RWPE2 (cell line): ENCODE measurements around the gene APLN.
A peak's percentile ranks its signal among the peaks of the same experiment; 100 is the strongest.

ENCODE experiments used
- ATAC-seq: fragments of 200-7000 bp; cut with Tn5 transposase; 3 replicates; pipeline ENCODE4 v1.9.1; 2021; ENCODE audit warnings: low read depth
- DNase-seq: peaks from one replicate; pipeline ENCODE4 v3.0.0-alpha.2; 2020; ENCODE audit warnings: low spot score
- H3K27ac ChIP-seq: fragments of 450-650 bp; 2 replicates; pipeline ENCODE4 v1.5.1; 2017; ENCODE audit warnings: mild to moderate bottlenecking; ENCODE audit not compliant: poor library complexity, severe bottlenecking
- H3K27me3 ChIP-seq: fragments of 250-450 bp; sonication (Bioruptor Pico); 2 replicates; pipeline ENCODE4 v1.5.1; 2021; ENCODE audit warnings: mild to moderate bottlenecking, moderate library complexity; ENCODE audit not compliant: insufficient read depth, poor library complexity, severe bottlenecking
- H3K36me3 ChIP-seq: fragments of 250-450 bp; sonication (Bioruptor Pico); 2 replicates; pipeline ENCODE4 v1.5.1; 2020; ENCODE audit warnings: low read depth, mild to moderate bottlenecking, moderate library complexity
- H3K4me1 ChIP-seq: fragments of 250-450 bp; sonication (Bioruptor Pico); 2 replicates; pipeline ENCODE4 v1.5.1; 2021; ENCODE audit warnings: mild to moderate bottlenecking, moderate library complexity; ENCODE audit not compliant: insufficient read depth, poor library complexity, severe bottlenecking
- H3K4me3 ChIP-seq: fragments of 250-450 bp; sonication (Bioruptor Pico); 2 replicates; pipeline ENCODE4 v1.5.1; 2021; ENCODE audit warnings: mild to moderate bottlenecking, moderate library complexity; ENCODE audit not compliant: severe bottlenecking
- H3K9me3 ChIP-seq: fragments of 250-450 bp; sonication (Bioruptor Pico); 2 replicates; pipeline ENCODE4 v1.5.1; 2021; ENCODE audit warnings: mild to moderate bottlenecking, moderate library complexity; ENCODE audit not compliant: severe bottlenecking
- CTCF ChIP-seq: fragments of 450-650 bp; IDR thresholded peaks from one replicate; pipeline ENCODE4 v1.5.1; 2017; ENCODE audit warnings: mild to moderate bottlenecking, moderate library complexity; ENCODE audit not compliant: poor library complexity, severe bottlenecking

APLN gene

GRCh38 chrX:129654652-129655546, at the start of gene APLN:
TSS of gene APLN (minus strand) at chrX:129654956. CDS start at chrX:129654630, 326 bp downstream.
- Histone ChIP-seq H3K4me3 (peak within 1 kb of the TSS; percentile 40), H3K36me3 (no peaks in the 10 kb centered on the region), H3K9me3 (no peaks in the 10 kb centered on the region), H3K27me3 (no peaks in the 10 kb centered on the region), H3K27ac (no peak within 1 kb of the TSS), H3K4me1 (no peaks in the 10 kb centered on the region)
- DNase-seq = no peak
- ATAC-seq = peak; percentile 67
- no peak for TF ChIP-seq CTCF

GRCh38 chrX:129704491-129704890, 49.7 kb upstream of the APLN start:
- H3K4me3 ChIP-seq = no peak overlapping the region
- no peaks in the 10 kb centered on the region for H3K9me3 ChIP-seq
- no peaks in the 10 kb centered on the region for H3K27me3 ChIP-seq
- no peak for DNase-seq
- no peak overlapping the region for H3K27ac ChIP-seq
- H3K4me1 ChIP-seq = no peaks in the 10 kb centered on the region
- no peak for ATAC-seq
- no peak for TF ChIP-seq CTCF
- H3K36me3 ChIP-seq = no peaks in the 10 kb centered on the region

- H3K27ac ChIP-seq = no peak overlapping the region
- H3K36me3 ChIP-seq = no peaks in the 10 kb centered on the region
- no peak for DNase-seq
- no peak overlapping the region for H3K4me3 ChIP-seq
- no peaks in the 10 kb centered on the region for H3K27me3 ChIP-seq
- H3K4me1 ChIP-seq = peaks cover 9% of the 10 kb centered on the region
- H3K9me3 ChIP-seq = no peaks in the 10 kb centered on the region
- TF ChIP-seq CTCF = no peak
- no peak for ATAC-seq
Measured at GRCh38 chrX:129701624-129702069, 46.9 kb upstream of the APLN start.

GRCh38 chrX:129700536-129700935, 45.8 kb upstream of the APLN start:
- Histone ChIP-seq H3K27me3 (no peaks in the 10 kb centered on the region), H3K4me1 (peaks cover 9% of the 10 kb centered on the region), H3K9me3 (no peaks in the 10 kb centered on the region), H3K4me3 (no peak overlapping the region), H3K36me3 (no peaks in the 10 kb centered on the region), H3K27ac (no peak overlapping the region)
- TF ChIP-seq CTCF = no peak
- ATAC-seq (no peak), DNase-seq (no peak)

GRCh38 chrX:129698150-129698549, 43.4 kb upstream of the APLN start:
- Histone ChIP-seq H3K4me3 (no peak overlapping the region), H3K27ac (no peak overlapping the region), H3K36me3 (no peaks in the 10 kb centered on the region), H3K4me1 (peaks cover 9% of the 10 kb centered on the region), H3K27me3 (no peaks in the 10 kb centered on the region), H3K9me3 (no peaks in the 10 kb centered on the region)
- DNase-seq (no peak), ATAC-seq (peak; percentile 93)
- TF ChIP-seq CTCF = no peak
